Measurements from ENCODE around the gene CEMIP. TPM values are rescaled to one million over a fixed set of nuclear protein-coding genes. Genes with fewer than 3 reads are reported as not detected.

CEMIP gene
- total and polyA plus RNA-seq, 3 experiments from 2014 or later = not detected

DNA sequence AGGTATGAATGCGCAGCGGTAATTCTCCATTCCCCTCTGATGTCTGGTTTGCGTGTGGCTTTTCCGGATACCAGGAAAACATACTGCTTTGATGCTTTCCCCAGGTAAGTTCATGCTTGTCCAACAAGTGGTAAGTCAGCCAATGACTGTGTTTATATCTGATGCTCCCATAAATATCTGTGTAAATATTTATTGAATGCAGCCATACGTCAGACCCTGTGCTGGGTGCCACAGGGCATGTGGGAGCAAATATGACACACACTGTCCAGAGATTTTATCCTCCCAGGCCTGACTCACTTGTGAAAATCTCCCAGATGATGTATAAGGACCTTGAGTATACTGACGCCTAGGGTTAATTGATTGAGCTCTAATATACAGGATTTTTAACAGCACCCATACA, 29.6 kb upstream of the CEMIP start:
- no peak for DNase-seq
- H3K4me3 Mint-ChIP-seq = no peak overlapping the region
- H3K27ac ChIP-seq (ENCODE audit: low read depth, low read length) = no peak overlapping the region
- H3K27ac Mint-ChIP-seq = no peak overlapping the region
- no peaks in the 10 kb centered on the region for H3K4me1 ChIP-seq (ENCODE audit: insufficient read depth, low read length)
- no peaks in the 10 kb centered on the region for H3K27me3 ChIP-seq (ENCODE audit: insufficient read depth, low read length, poor library complexity, severe bottlenecking)
- CTCF ChIA-PET = no interaction called here
- peaks cover 0 to 8% (median 0%) of the 10 kb centered on the region in 5 donors for H3K9me3 Mint-ChIP-seq
- no peaks in the 10 kb centered on the region for H3K36me3 ChIP-seq (ENCODE audit: insufficient read depth, low read length)
- POLR2A ChIA-PET = no interaction called here
- H3K9me3 ChIP-seq (ENCODE audit: low read length) = no peaks in the 10 kb centered on the region
- peaks cover 3 to 7% (median 6%) of the 10 kb centered on the region in 3 donors for H3K36me3 Mint-ChIP-seq
- no peak overlapping the region for H3K4me3 ChIP-seq (ENCODE audit: low read length)
- H3K27me3 Mint-ChIP-seq = peaks cover 0 to 3% of the 10 kb centered on the region in 2 donors
- H3K4me1 Mint-ChIP-seq = peaks cover 11 to 16% (median 12%) of the 10 kb centered on the region in 3 donors

DNA sequence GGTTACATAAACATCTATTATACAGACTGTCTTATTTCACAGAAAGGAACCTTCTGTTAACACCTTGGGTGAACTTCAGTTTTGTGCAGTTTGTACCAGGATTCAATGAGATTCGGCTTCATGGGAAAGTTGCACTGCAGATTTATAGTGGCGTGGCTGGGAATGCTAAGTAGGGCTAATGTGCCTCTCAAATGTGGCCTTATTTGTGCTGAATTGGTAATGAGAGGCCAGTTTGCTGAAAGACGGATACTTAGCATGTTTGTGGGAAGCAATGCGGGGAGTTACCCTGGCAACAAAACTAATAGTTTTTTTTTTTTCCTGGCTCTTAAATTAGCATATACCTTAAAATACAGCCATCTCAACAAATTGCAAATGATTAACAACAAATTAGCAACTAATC, 28.6 kb upstream of the CEMIP start:
- H3K36me3 ChIP-seq (ENCODE audit: insufficient read depth, low read length) = no peaks in the 10 kb centered on the region
- no peak for DNase-seq
- no peaks in the 10 kb centered on the region for H3K9me3 ChIP-seq (ENCODE audit: low read length)
- peaks cover 15 to 21% (median 16%) of the 10 kb centered on the region in 3 donors for H3K4me1 Mint-ChIP-seq
- peaks cover 2 to 7% (median 6%) of the 10 kb centered on the region in 3 donors for H3K36me3 Mint-ChIP-seq
- peaks cover 0 to 7% (median 0%) of the 10 kb centered on the region in 5 donors for H3K9me3 Mint-ChIP-seq
- POLR2A ChIA-PET = no interaction called here
- no peaks in the 10 kb centered on the region for H3K4me1 ChIP-seq (ENCODE audit: insufficient read depth, low read length)
- no peaks in the 10 kb centered on the region for H3K27me3 ChIP-seq (ENCODE audit: insufficient read depth, low read length, poor library complexity, severe bottlenecking)
- H3K27ac Mint-ChIP-seq = no peak overlapping the region
- no peak overlapping the region for H3K4me3 Mint-ChIP-seq
- CTCF ChIA-PET = no interaction called here
- H3K4me3 ChIP-seq (ENCODE audit: low read length) = no peak overlapping the region
- no peak overlapping the region for H3K27ac ChIP-seq (ENCODE audit: low read depth, low read length)
- H3K27me3 Mint-ChIP-seq = peaks cover 0 to 3% of the 10 kb centered on the region in 2 donors

DNA sequence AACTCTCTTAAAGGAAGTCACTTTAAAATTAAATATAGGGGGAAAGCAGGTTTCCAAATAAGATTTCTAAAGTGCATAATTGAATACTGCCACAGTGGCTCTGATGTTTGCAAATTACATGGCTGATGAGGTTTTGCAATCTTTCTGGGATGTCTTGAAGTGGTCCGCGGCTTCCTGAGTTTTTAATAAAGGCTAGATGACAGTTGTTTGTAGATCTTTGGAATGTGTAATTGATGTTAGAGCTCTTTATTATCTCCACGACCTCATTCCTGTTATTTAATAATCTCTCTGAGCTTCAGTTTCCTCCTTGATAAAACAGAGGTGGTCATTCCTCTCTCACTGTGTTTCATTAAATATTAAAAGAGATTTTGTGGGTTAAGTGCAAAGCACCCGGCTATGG, 27.0 kb upstream of the CEMIP start:
- H3K27me3 ChIP-seq (ENCODE audit: insufficient read depth, low read length, poor library complexity, severe bottlenecking) = no peaks in the 10 kb centered on the region
- POLR2A ChIA-PET = no interaction called here
- no peaks in the 10 kb centered on the region for H3K4me1 ChIP-seq (ENCODE audit: insufficient read depth, low read length)
- Mint-ChIP-seq H3K27ac (no peak overlapping the region), H3K27me3 (peaks cover 0 to 3% of the 10 kb centered on the region in 2 donors), H3K36me3 (peaks cover 0 to 6% (median 0%) of the 10 kb centered on the region in 3 donors), H3K4me3 (no peak overlapping the region), H3K4me1 (peaks cover 23 to 28% (median 28%) of the 10 kb centered on the region in 3 donors), H3K9me3 (no peaks in the 10 kb centered on the region)
- DNase-seq = no peak
- no peak overlapping the region for H3K4me3 ChIP-seq (ENCODE audit: low read length)
- no peaks in the 10 kb centered on the region for H3K9me3 ChIP-seq (ENCODE audit: low read length)
- CTCF ChIA-PET = no interaction called here
- no peaks in the 10 kb centered on the region for H3K36me3 ChIP-seq (ENCODE audit: insufficient read depth, low read length)
- H3K27ac ChIP-seq (ENCODE audit: low read depth, low read length) = no peak overlapping the region

DNA sequence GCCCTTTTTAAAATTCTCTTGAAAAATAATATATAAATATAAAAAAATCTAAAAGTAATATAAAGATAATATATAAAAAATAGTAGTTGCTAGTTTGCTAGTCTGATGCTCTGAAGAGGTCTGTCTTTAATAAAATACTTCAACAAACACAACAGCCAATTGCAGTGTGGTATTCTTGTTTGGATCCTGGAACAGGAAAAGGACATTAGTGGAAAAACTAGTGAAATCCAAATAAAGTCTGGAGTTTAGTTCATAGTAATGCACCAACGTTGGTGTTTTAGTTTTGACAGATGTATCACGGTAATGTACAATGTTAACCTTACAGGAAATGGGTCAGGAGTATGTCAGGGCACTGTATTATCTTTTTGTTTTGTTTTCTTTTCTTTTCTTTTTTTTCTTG, 26.0 kb upstream of the CEMIP start:
- H3K27me3 ChIP-seq (ENCODE audit: insufficient read depth, low read length, poor library complexity, severe bottlenecking) = no peaks in the 10 kb centered on the region
- Mint-ChIP-seq H3K27ac (peak overlapping the region in 4 of 8 donors; percentile 35 to 66 (median 54)), H3K4me1 (peaks cover 23 to 28% (median 28%) of the 10 kb centered on the region in 3 donors), H3K36me3 (peaks cover 0 to 6% (median 0%) of the 10 kb centered on the region in 3 donors), H3K9me3 (no peaks in the 10 kb centered on the region), H3K4me3 (peak overlapping the region in 5 of 7 donors; percentile 45 to 77 (median 46)), H3K27me3 (peaks cover 0 to 3% of the 10 kb centered on the region in 2 donors)
- DNase-seq = no peak
- no peak overlapping the region for H3K27ac ChIP-seq (ENCODE audit: low read depth, low read length)
- no peaks in the 10 kb centered on the region for H3K36me3 ChIP-seq (ENCODE audit: insufficient read depth, low read length)
- ChIA-PET CTCF (no interaction called here), POLR2A (no interaction called here)
- no peaks in the 10 kb centered on the region for H3K4me1 ChIP-seq (ENCODE audit: insufficient read depth, low read length)
- no peaks in the 10 kb centered on the region for H3K9me3 ChIP-seq (ENCODE audit: low read length)
- no peak overlapping the region for H3K4me3 ChIP-seq (ENCODE audit: low read length)

DNA sequence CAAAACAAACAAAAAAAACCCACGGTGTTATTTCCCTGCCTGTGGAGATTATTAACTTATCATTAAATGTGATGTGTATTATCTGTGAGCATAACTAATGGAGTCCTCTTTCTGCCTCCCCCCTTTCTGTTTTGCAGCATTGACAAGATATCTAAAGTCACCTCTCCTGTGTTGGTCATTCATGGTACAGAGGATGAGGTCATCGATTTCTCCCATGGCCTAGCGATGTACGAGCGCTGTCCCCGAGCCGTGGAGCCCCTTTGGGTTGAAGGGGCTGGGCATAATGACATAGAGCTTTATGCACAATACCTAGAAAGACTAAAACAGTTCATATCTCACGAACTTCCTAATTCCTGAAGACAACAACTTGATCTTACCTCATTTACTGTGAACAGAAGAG, 25.2 kb upstream of the CEMIP start:
- DNase-seq = no peak
- no peak overlapping the region for H3K27ac ChIP-seq (ENCODE audit: low read depth, low read length)
- Mint-ChIP-seq H3K27me3 (peaks cover 0 to 3% of the 10 kb centered on the region in 2 donors), H3K27ac (peak overlapping the region in 2 of 8 donors; percentile 7 to 51), H3K4me1 (peaks cover 23 to 28% (median 28%) of the 10 kb centered on the region in 3 donors), H3K9me3 (no peaks in the 10 kb centered on the region), H3K36me3 (peaks cover 0 to 6% (median 0%) of the 10 kb centered on the region in 3 donors), H3K4me3 (no peak overlapping the region)
- H3K27me3 ChIP-seq (ENCODE audit: insufficient read depth, low read length, poor library complexity, severe bottlenecking) = no peaks in the 10 kb centered on the region
- no peaks in the 10 kb centered on the region for H3K4me1 ChIP-seq (ENCODE audit: insufficient read depth, low read length)
- no peaks in the 10 kb centered on the region for H3K9me3 ChIP-seq (ENCODE audit: low read length)
- ChIA-PET CTCF (interaction anchor here (1.2 kb wide), 1 partner anchor 23 kb away, joined by 3 read pairs; no protein-coding TSS in a partner anchor), POLR2A (no interaction called here)
- H3K4me3 ChIP-seq (ENCODE audit: low read length) = no peak overlapping the region
- H3K36me3 ChIP-seq (ENCODE audit: insufficient read depth, low read length) = no peaks in the 10 kb centered on the region

DNA sequence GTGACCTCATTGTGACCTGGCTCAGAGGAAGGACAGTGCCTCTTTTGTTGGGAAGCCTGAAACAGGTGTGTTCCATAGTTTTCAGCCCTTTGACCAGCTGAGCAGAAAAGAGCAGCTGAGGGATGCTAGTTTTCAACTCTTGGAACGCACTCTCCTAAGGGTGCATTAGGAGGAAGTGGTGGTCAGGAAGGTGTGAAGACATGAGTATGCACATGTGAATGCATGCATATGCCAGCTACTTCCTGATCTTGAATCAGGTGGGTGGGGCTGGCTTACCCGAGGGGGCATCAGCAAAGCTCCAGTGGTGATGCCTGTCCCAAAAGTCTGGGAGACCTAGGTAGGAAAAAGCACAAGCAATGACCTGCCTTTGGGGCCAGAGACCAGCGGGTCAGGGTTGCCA, 23.3 kb upstream of the CEMIP start:
- H3K27me3 ChIP-seq (ENCODE audit: insufficient read depth, low read length, poor library complexity, severe bottlenecking) = no peaks in the 10 kb centered on the region
- no peaks in the 10 kb centered on the region for H3K9me3 ChIP-seq (ENCODE audit: low read length)
- H3K9me3 Mint-ChIP-seq = no peaks in the 10 kb centered on the region
- H3K4me3 ChIP-seq (ENCODE audit: low read length) = no peak overlapping the region
- H3K27me3 Mint-ChIP-seq = peaks cover 0 to 3% of the 10 kb centered on the region in 2 donors
- H3K4me3 Mint-ChIP-seq = peak overlapping the region in 5 of 7 donors; percentile 24 to 76 (median 59)
- peak in 2 of 5 donors; percentile 13 to 46 for DNase-seq
- POLR2A ChIA-PET = no interaction called here
- CTCF ChIA-PET = no interaction called here
- no peaks in the 10 kb centered on the region for H3K36me3 ChIP-seq (ENCODE audit: insufficient read depth, low read length)
- peak overlapping the region in 3 of 8 donors; percentile 22 to 66 (median 24) for H3K27ac Mint-ChIP-seq
- H3K4me1 Mint-ChIP-seq = peaks cover 23 to 28% (median 28%) of the 10 kb centered on the region in 3 donors
- no peaks in the 10 kb centered on the region for H3K4me1 ChIP-seq (ENCODE audit: insufficient read depth, low read length)
- H3K27ac ChIP-seq (ENCODE audit: low read depth, low read length) = no peak overlapping the region
- H3K36me3 Mint-ChIP-seq = no peaks in the 10 kb centered on the region

DNA sequence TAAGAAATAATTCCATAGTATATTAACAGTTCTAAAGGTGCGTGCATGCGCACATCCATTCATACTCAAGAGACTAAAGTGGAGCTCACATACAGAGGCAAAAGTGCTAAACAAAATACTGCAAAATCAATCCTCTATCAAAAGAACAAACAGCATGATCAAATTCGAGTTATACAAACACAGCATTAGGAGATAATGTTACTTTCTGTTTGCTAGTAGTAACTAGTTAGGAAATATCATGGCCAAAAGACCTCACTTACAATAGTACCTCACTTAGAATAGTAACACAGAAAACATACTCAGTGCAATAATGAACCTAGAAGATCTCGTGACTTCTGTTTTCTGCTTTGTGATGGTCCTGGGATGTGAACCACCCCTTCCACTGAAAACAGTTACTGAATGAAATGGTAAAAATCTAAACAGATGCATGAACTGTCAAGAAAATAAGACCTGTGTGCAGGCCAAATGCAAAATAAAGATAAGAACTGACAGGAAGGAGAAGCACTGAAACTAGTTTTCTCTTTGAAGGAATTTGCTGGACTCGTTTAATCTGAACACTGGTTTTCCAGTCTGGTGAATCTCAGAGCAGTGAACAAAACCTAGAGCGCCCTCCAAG, 20.9 kb upstream of the CEMIP start:
- Mint-ChIP-seq H3K27ac (no peak overlapping the region), H3K4me1 (peaks cover 20 to 26% (median 21%) of the 10 kb centered on the region in 3 donors), H3K27me3 (peaks cover 0 to 4% of the 10 kb centered on the region in 2 donors), H3K9me3 (no peaks in the 10 kb centered on the region), H3K4me3 (no peak overlapping the region), H3K36me3 (peaks cover 0 to 5% (median 0%) of the 10 kb centered on the region in 3 donors)
- Histone ChIP-seq H3K27ac (ENCODE audit: low read depth, low read length) (no peak overlapping the region), H3K36me3 (ENCODE audit: insufficient read depth, low read length) (no peaks in the 10 kb centered on the region), H3K9me3 (ENCODE audit: low read length) (no peaks in the 10 kb centered on the region), H3K27me3 (ENCODE audit: insufficient read depth, low read length, poor library complexity, severe bottlenecking) (no peaks in the 10 kb centered on the region), H3K4me3 (ENCODE audit: low read length) (no peak overlapping the region), H3K4me1 (ENCODE audit: insufficient read depth, low read length) (no peaks in the 10 kb centered on the region)
- ChIA-PET POLR2A (no interaction called here), CTCF (no interaction called here)
- DNase-seq = no peak

DNA sequence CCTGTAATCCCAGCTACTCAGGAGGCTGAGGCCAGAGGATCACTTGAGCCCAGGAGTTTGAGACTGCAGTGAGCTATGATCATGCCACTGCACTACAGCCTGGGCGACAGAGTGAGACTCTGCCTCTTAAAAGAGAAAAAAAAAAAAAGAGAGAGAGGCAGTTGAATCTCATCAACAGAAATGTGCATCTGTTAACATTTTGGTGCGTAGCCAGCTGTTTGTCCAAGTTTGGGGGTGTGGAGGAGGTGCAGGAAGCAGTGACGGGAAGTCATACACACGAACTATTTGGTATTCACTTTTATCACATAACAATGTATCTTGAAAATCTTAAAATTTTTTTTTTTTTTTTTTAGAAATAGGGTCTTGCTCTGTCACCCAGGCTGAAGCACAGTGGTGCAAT, 18.2 kb upstream of the CEMIP start:
- Mint-ChIP-seq H3K36me3 (peaks cover 0 to 5% (median 0%) of the 10 kb centered on the region in 3 donors), H3K27ac (no peak overlapping the region), H3K4me3 (no peak overlapping the region), H3K4me1 (peaks cover 3 to 8% (median 5%) of the 10 kb centered on the region in 3 donors), H3K27me3 (peaks cover 0 to 2% of the 10 kb centered on the region in 2 donors), H3K9me3 (no peaks in the 10 kb centered on the region)
- Histone ChIP-seq H3K27me3 (ENCODE audit: insufficient read depth, low read length, poor library complexity, severe bottlenecking) (no peaks in the 10 kb centered on the region), H3K4me1 (ENCODE audit: insufficient read depth, low read length) (no peaks in the 10 kb centered on the region), H3K4me3 (ENCODE audit: low read length) (no peak overlapping the region), H3K27ac (ENCODE audit: low read depth, low read length) (no peak overlapping the region), H3K36me3 (ENCODE audit: insufficient read depth, low read length) (no peaks in the 10 kb centered on the region), H3K9me3 (ENCODE audit: low read length) (no peaks in the 10 kb centered on the region)
- CTCF ChIA-PET = interaction anchor here (0.9 kb wide), 1 partner anchor 16 kb away, joined by 4 read pairs; no protein-coding TSS in a partner anchor
- DNase-seq = no peak
- POLR2A ChIA-PET = no interaction called here

All from CD8-positive, alpha-beta memory T cell (primary cell).